Measurements from ENCODE around the gene RAB3IL1.

Gene RAB3IL1

DNA sequence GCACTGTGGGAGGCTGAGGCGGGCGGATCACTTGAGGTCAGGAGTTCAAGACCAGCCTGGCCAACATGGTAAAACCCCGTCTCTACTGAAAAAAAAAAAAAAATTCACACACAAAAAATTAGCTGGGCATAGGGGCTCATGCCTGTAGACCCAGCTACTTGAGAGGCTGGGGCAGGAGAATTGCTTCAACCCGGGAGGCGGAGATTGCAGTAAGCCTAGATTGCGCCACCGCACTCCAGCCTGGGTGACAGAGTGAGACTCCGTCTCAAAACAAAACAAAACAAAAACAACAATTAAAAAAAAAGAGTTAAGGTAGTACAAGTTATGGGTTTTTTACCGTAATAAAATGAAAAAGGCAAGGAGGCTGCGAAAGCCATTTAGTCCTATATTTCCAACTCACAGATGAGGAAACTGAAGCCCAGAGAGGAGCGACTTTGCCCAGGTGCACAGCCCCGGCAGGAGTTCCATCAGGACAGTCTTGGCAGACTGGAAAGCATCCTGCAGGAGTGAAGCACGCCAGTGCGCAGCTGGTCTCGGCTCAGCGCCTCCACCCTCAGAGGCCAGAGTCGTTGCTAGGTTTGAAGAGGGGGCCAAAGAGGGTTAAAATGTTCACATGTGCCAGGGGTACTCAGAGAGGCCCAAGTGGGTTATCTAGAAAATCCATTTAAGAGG lies 22.2 kb downstream of the RAB3IL1 start:
- H3K79me2 ChIP-seq (ENCODE audit: low read length) = no peaks in the 10 kb centered on the region
- H3K9me3 ChIP-seq (ENCODE audit: insufficient read depth, low read length) = no peaks in the 10 kb centered on the region
- H4K20me1 ChIP-seq (ENCODE audit: insufficient read depth, low read length) = no peaks in the 10 kb centered on the region
- peaks cover 5% of the 10 kb centered on the region; the same call in 1 of the 2 replicates for H3K27me3 ChIP-seq (ENCODE audit: low read depth, low read length)
- TF ChIP-seq EZH2phosphoT487 (IDR thresholded peaks at IDR 0.05; ENCODE audit: low read depth) = no peak
- TF ChIP-seq, protein P1, sequence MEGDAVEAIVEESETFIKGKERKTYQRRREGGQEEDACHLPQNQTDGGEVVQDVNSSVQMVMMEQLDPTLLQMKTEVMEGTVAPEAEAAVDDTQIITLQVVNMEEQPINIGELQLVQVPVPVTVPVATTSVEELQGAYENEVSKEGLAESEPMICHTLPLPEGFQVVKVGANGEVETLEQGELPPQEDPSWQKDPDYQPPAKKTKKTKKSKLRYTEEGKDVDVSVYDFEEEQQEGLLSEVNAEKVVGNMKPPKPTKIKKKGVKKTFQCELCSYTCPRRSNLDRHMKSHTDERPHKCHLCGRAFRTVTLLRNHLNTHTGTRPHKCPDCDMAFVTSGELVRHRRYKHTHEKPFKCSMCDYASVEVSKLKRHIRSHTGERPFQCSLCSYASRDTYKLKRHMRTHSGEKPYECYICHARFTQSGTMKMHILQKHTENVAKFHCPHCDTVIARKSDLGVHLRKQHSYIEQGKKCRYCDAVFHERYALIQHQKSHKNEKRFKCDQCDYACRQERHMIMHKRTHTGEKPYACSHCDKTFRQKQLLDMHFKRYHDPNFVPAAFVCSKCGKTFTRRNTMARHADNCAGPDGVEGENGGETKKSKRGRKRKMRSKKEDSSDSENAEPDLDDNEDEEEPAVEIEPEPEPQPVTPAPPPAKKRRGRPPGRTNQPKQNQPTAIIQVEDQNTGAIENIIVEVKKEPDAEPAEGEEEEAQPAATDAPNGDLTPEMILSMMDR (IDR thresholded peaks at IDR 0.05; ENCODE audit: low read depth, low read length) = no peak
- no peaks in the 10 kb centered on the region for H3K36me3 ChIP-seq (replicated peaks; ENCODE audit: low read depth, low read length)
- no peak overlapping the region for H3K27ac ChIP-seq (ENCODE audit: low read length)
- H3K4me2 ChIP-seq (ENCODE audit: low read length) = no peak overlapping the region
- peaks cover 15% of the 10 kb centered on the region for H3K4me1 ChIP-seq (ENCODE audit: low read length)
- H2AFZ ChIP-seq (ENCODE audit: low read depth, low read length) = no peak overlapping the region
- H3K4me3 ChIP-seq (ENCODE audit: low read length) = no peak overlapping the region
- H3K9ac ChIP-seq (ENCODE audit: low read length) = no peak overlapping the region

DNA sequence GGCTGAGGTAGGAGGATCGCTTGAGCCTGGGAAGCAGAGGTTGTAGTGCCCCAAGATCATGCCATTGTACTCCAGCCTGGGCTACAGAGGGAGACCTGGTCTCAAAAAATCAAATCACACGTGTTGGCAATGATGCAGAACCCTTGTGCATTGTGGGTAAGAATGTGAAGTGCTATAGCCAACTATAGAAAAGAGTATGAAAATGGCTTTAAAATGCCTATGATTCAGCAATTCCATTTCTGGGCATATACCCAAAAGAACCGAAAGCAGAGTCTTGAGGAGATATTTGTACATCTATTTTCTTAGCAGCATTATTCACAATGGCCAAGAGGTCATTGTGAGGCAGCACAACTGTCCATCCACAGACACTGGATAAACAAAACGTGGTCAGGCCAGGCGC lies 23.4 kb downstream of the RAB3IL1 start:
- no peak overlapping the region for H3K27ac ChIP-seq (ENCODE audit: low read length)
- H3K4me1 ChIP-seq (ENCODE audit: low read length) = peaks cover 17% of the 10 kb centered on the region
- H3K36me3 ChIP-seq (replicated peaks; ENCODE audit: low read depth, low read length) = no peaks in the 10 kb centered on the region
- H3K4me2 ChIP-seq (ENCODE audit: low read length) = no peak overlapping the region
- H3K27me3 ChIP-seq (ENCODE audit: low read depth, low read length) = peaks cover 5% of the 10 kb centered on the region; the same call in 1 of the 2 replicates
- TF ChIP-seq, protein P1 (IDR thresholded peaks at IDR 0.05; ENCODE audit: low read depth, low read length) = no peak
- no peak for TF ChIP-seq EZH2phosphoT487 (IDR thresholded peaks at IDR 0.05; ENCODE audit: low read depth)
- no peak overlapping the region for H3K9ac ChIP-seq (ENCODE audit: low read length)
- no peaks in the 10 kb centered on the region for H3K9me3 ChIP-seq (ENCODE audit: insufficient read depth, low read length)
- H3K79me2 ChIP-seq (ENCODE audit: low read length) = no peaks in the 10 kb centered on the region
- no peak overlapping the region for H2AFZ ChIP-seq (ENCODE audit: low read depth, low read length)
- no peaks in the 10 kb centered on the region for H4K20me1 ChIP-seq (ENCODE audit: insufficient read depth, low read length)
- no peak overlapping the region for H3K4me3 ChIP-seq (ENCODE audit: low read length)

DNA sequence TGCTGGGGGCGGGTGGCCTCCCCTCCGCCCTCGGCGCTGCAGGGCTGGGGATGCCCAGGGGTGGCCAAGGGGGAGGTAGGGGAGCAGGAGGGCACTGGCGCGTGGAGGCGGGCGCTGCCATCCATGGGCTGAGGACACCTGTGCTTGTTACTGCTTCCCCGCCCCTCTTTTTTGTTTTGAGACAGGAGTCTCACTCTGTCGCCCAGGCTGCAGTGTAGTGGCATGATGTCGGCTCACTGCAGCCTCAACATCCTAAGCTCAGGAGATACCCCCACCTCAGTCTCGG lies 25.3 kb downstream of the RAB3IL1 start:
- Histone ChIP-seq H3K27ac (ENCODE audit: low read length) (no peak overlapping the region), H3K79me2 (ENCODE audit: low read length) (no peaks in the 10 kb centered on the region), H4K20me1 (ENCODE audit: insufficient read depth, low read length) (no peaks in the 10 kb centered on the region), H3K4me3 (ENCODE audit: low read length) (peak overlapping the region; percentile 89), H3K9ac (ENCODE audit: low read length) (peak overlapping the region; percentile 15), H2AFZ (ENCODE audit: low read depth, low read length) (peak overlapping the region; percentile 48), H3K27me3 (ENCODE audit: low read depth, low read length) (peaks cover 6% of the 10 kb centered on the region; the same call in 1 of the 2 replicates), H3K4me2 (ENCODE audit: low read length) (peak overlapping the region; percentile 95), H3K9me3 (ENCODE audit: insufficient read depth, low read length) (no peaks in the 10 kb centered on the region), H3K36me3 (replicated peaks; ENCODE audit: low read depth, low read length) (no peaks in the 10 kb centered on the region), H3K4me1 (ENCODE audit: low read length) (peaks cover 11% of the 10 kb centered on the region)
- no peak for TF ChIP-seq EZH2phosphoT487 (IDR thresholded peaks at IDR 0.05; ENCODE audit: low read depth)
- TF ChIP-seq, protein P1 (IDR thresholded peaks at IDR 0.05; ENCODE audit: low read depth, low read length) = no peak

DNA sequence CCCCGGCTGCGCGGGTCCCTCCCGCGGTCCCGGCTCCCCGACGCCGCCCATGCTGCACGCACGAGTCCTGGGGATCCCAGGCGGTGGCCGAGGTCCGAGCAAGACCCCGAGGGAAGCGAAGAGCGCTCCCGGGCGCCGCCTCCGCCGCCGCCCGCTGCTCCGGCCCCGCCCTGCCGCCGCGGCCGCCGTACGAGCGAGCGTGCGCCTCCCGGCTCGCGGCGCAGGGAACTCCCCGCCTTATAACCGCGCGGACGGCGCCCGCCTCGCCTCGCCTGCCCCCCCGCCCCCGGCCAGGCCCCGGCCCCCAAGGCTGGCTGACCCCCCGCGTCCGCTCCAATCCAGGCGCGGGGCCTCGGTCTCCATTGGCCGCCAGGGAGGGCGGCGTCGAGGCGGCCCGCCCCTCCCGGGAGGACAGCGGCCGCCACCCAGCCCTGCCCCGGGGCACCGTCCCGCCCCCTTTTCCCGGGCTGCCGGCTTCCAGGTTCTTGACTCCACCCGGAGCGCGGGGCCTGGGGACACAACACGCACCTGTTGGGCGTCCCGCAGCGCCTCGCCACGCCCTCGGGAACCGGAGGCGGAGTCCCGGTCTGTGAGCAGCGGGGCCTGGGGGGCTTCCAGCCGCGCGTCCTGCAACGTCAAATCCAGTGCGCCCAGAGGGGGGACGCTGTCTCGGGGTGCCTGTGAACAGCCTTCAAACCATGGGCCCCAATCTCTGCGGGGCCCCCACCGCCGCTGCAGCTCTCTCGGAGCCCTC lies 25.9 kb downstream of the RAB3IL1 start, which contains the start of gene FADS3:
Gene FADS3, minus strand, starts transcription at position 215 of the 754 bp plus-strand sequence. Its CDS starts 164 bp downstream, at position 51.
- Histone ChIP-seq H3K4me1 (ENCODE audit: low read length) (peaks cover 11% of the 10 kb centered on the region), H3K27me3 (ENCODE audit: low read depth, low read length) (peaks cover 11% of the 10 kb centered on the region; the same call in 1 of the 2 replicates), H3K9me3 (ENCODE audit: insufficient read depth, low read length) (no peaks in the 10 kb centered on the region), H3K27ac (ENCODE audit: low read length) (no peak within 1 kb of the TSS), H3K36me3 (replicated peaks; ENCODE audit: low read depth, low read length) (no peaks in the 10 kb centered on the region), H4K20me1 (ENCODE audit: insufficient read depth, low read length) (no peaks in the 10 kb centered on the region), H3K79me2 (ENCODE audit: low read length) (no peaks in the 10 kb centered on the region), H3K9ac (ENCODE audit: low read length) (peak within 1 kb of the TSS; percentile 73), H3K4me3 (ENCODE audit: low read length) (peak within 1 kb of the TSS; percentile 89), H3K4me2 (ENCODE audit: low read length) (peak within 1 kb of the TSS; percentile 95), H2AFZ (ENCODE audit: low read depth, low read length) (peak within 1 kb of the TSS; percentile 78)
- no peak for TF ChIP-seq EZH2phosphoT487 (IDR thresholded peaks at IDR 0.05; ENCODE audit: low read depth)
- TF ChIP-seq, protein P1 (IDR thresholded peaks at IDR 0.05; ENCODE audit: low read depth, low read length) = peak; percentile 27; the same call in 1 of the 2 replicates

Data from OCI-LY3 (cell line).